HEK293T (cell line): ENCODE measurements around the gene EFCAB13.

ENCODE experiments used
- ARNT ChIP-seq: fragments of 450-650 bp; IDR thresholded peaks from 2 replicates; pipeline ENCODE4 v1.6.1; 2017; ENCODE audit warnings: mild to moderate bottlenecking
- BHLHE40 ChIP-seq: fragments of 450-650 bp; IDR thresholded peaks from 2 replicates; pipeline ENCODE4 v1.6.1; 2016; ENCODE audit warnings: mild to moderate bottlenecking, moderate library complexity, borderline replicate concordance
- ELF4 ChIP-seq: fragments of 450-650 bp; IDR thresholded peaks from 2 replicates; pipeline ENCODE4 v1.6.1; 2017; ENCODE audit warnings: antibody characterized with exemption
- FOXA1 ChIP-seq: fragments of 450-650 bp; IDR thresholded peaks from 2 replicates; pipeline ENCODE4 v1.6.1; 2016; ENCODE audit warnings: mild to moderate bottlenecking
- FOXK2 ChIP-seq: fragments of 450-650 bp; IDR thresholded peaks from 2 replicates; pipeline ENCODE4 v1.6.1; 2016; ENCODE audit warnings: mild to moderate bottlenecking
- FOXM1 ChIP-seq: fragments of 450-650 bp; IDR thresholded peaks from 2 replicates; pipeline ENCODE4 v1.6.1; 2017; ENCODE audit warnings: mild to moderate bottlenecking, borderline replicate concordance
- HDGF ChIP-seq: fragments of 450-650 bp; IDR thresholded peaks from 2 replicates; pipeline ENCODE4 v1.6.1; 2017; ENCODE audit warnings: antibody characterized with exemption, borderline replicate concordance
- NFRKB ChIP-seq: fragments of 450-650 bp; IDR thresholded peaks from 2 replicates; pipeline ENCODE4 v1.6.1; 2016; ENCODE audit warnings: mild to moderate bottlenecking, moderate library complexity
- SUZ12 ChIP-seq: fragments of 450-650 bp; IDR thresholded peaks from 2 replicates; pipeline ENCODE4 v1.6.1; 2016; ENCODE audit warnings: mild to moderate bottlenecking

GRCh38 chr17:47299239-47299910, 24.4 kb upstream of the EFCAB13 start:
- TF ChIP-seq ELF4, result no peak
- no peak for TF ChIP-seq HDGF
- TF ChIP-seq SUZ12, result no peak
- no peak for TF ChIP-seq NFRKB
- no peak for TF ChIP-seq FOXK2
- no peak for TF ChIP-seq BHLHE40
- TF ChIP-seq FOXM1, result no peak
- TF ChIP-seq ARNT, result no peak
- TF ChIP-seq FOXA1, result no peak
